Measurements from ENCODE around the gene C9orf78.

Gene C9orf78

DNA sequence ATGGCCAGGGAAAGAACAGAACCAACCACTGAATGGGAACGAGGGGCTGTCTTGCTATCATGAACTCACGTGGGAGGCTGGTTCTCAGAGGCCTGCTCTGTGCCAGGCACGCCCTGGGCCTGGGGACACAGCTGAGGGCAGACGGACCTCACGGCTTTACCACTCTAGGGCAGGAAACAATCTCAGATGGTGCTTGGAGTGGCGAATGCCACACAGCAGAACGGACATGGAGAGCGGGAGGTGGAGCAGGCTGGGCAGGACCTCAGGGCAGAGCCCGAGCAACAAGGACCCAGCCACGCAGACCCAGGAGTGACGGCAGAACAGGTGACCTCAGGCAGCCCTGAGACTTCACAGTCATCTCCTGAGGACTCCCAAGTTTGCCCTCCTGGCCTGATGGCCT is 19.8 kb downstream of the C9orf78 start:
- TF ChIP-seq, protein P1, sequence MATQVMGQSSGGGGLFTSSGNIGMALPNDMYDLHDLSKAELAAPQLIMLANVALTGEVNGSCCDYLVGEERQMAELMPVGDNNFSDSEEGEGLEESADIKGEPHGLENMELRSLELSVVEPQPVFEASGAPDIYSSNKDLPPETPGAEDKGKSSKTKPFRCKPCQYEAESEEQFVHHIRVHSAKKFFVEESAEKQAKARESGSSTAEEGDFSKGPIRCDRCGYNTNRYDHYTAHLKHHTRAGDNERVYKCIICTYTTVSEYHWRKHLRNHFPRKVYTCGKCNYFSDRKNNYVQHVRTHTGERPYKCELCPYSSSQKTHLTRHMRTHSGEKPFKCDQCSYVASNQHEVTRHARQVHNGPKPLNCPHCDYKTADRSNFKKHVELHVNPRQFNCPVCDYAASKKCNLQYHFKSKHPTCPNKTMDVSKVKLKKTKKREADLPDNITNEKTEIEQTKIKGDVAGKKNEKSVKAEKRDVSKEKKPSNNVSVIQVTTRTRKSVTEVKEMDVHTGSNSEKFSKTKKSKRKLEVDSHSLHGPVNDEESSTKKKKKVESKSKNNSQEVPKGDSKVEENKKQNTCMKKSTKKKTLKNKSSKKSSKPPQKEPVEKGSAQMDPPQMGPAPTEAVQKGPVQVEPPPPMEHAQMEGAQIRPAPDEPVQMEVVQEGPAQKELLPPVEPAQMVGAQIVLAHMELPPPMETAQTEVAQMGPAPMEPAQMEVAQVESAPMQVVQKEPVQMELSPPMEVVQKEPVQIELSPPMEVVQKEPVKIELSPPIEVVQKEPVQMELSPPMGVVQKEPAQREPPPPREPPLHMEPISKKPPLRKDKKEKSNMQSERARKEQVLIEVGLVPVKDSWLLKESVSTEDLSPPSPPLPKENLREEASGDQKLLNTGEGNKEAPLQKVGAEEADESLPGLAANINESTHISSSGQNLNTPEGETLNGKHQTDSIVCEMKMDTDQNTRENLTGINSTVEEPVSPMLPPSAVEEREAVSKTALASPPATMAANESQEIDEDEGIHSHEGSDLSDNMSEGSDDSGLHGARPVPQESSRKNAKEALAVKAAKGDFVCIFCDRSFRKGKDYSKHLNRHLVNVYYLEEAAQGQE (IDR thresholded peaks at IDR 0.05; ENCODE audit: low read depth) = no peak
- TF ChIP-seq EGR1 (IDR thresholded peaks at IDR 0.05) = no peak
- no peak for TF ChIP-seq EP300 (IDR thresholded peaks at IDR 0.05; ENCODE audit: borderline replicate concordance)
- no peak for TF ChIP-seq CREB1 (IDR thresholded peaks at IDR 0.05; ENCODE audit: low read depth)
- no peak for TF ChIP-seq NFIC (IDR thresholded peaks at IDR 0.05)
- no peak for TF ChIP-seq ZBTB7A (IDR thresholded peaks at IDR 0.05; ENCODE audit: low read depth)
- TF ChIP-seq, protein P2, sequence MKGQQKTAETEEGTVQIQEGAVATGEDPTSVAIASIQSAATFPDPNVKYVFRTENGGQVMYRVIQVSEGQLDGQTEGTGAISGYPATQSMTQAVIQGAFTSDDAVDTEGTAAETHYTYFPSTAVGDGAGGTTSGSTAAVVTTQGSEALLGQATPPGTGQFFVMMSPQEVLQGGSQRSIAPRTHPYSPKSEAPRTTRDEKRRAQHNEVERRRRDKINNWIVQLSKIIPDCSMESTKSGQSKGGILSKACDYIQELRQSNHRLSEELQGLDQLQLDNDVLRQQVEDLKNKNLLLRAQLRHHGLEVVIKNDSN (IDR thresholded peaks at IDR 0.05) = no peak
- TF ChIP-seq RAD21 (IDR thresholded peaks at IDR 0.05; ENCODE audit: low read depth) = no peak
- TF ChIP-seq TAF1 (IDR thresholded peaks at IDR 0.05; ENCODE audit: low read depth) = no peak
- TF ChIP-seq CEBPB (IDR thresholded peaks at IDR 0.05) = no peak
- no peak for TF ChIP-seq TEAD4 (IDR thresholded peaks at IDR 0.05)
- TF ChIP-seq, protein P3, sequence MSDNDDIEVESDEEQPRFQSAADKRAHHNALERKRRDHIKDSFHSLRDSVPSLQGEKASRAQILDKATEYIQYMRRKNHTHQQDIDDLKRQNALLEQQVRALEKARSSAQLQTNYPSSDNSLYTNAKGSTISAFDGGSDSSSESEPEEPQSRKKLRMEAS (IDR thresholded peaks at IDR 0.05) = no peak

DNA sequence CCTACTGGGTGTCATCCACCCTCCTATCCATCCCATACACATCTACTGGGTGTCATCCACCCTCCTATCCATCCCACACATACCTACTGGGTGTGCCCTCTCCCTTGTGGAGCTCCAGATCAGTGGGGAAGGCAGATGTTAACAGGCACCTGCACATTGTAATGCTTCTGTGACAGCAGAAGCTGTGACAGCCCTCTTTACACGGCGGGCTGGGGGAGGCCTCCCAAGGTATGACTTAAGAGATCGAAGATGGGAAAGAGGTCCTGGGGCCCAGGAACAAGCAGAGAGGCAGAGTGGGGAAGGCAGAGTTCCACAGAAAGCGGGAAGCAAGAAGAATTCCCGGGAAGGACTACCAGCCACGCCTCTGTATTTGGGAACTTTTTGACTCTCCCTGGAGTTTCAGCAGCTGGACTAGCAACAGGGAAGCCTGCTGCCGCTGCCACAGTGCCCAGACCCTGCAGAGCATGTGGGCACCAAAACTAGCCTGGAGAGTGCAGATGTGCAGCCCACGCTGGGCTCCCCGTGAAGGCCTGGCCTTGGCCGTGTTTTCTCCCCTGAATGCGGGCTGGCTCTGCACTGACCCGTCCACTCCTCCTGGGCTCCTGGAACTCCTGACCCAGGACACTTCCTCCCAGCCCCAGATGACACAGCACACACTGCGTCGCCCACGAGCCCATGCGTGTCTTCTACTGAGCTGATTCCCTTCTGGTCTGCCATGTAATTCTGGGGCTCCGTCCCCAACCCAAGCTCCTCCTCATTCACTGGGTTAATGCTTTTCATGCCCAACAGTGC is 20.4 kb downstream of the C9orf78 start:
- no peak for TF ChIP-seq TEAD4 (IDR thresholded peaks at IDR 0.05)
- TF ChIP-seq RAD21 (IDR thresholded peaks at IDR 0.05; ENCODE audit: low read depth) = no peak
- TF ChIP-seq, protein P3 (IDR thresholded peaks at IDR 0.05) = no peak
- TF ChIP-seq ZBTB7A (IDR thresholded peaks at IDR 0.05; ENCODE audit: low read depth) = no peak
- TF ChIP-seq FOXM1 (IDR thresholded peaks at IDR 0.05; ENCODE audit: borderline replicate concordance, low read depth) = no peak
- TF ChIP-seq, protein P2 (IDR thresholded peaks at IDR 0.05) = no peak
- TF ChIP-seq NFIC (IDR thresholded peaks at IDR 0.05) = no peak
- TF ChIP-seq TCF12 (IDR thresholded peaks at IDR 0.05; ENCODE audit: low read depth) = no peak
- no peak for TF ChIP-seq CEBPB (IDR thresholded peaks at IDR 0.05)
- no peak for TF ChIP-seq TAF1 (IDR thresholded peaks at IDR 0.05; ENCODE audit: low read depth)
- TF ChIP-seq, protein P1 (IDR thresholded peaks at IDR 0.05; ENCODE audit: low read depth) = no peak
- no peak for TF ChIP-seq EP300 (IDR thresholded peaks at IDR 0.05; ENCODE audit: borderline replicate concordance)
- no peak for TF ChIP-seq CREB1 (IDR thresholded peaks at IDR 0.05; ENCODE audit: low read depth)
- no peak for TF ChIP-seq YY1 (IDR thresholded peaks at IDR 0.05; ENCODE audit: low read depth)

DNA sequence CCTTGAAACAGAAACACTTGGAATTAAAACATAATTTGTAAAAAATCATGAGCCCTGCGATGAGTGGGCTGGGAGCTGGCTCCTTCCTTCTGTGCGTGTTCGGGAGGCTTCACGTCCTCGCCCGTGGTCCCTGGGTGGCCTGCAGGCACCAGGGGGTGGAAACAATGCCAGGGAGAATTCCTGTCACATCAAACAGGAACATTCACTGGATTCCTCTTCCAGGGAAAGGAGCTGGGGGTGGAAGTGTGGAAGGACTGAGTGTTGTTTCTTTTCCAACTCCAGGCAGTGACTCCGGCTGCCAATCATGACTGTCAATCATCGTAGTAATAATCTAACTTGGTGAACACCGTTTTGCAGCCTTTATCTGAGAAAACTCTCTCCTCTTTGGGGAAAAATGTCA is 21.4 kb downstream of the C9orf78 start:
- TF ChIP-seq CREB1 (IDR thresholded peaks at IDR 0.05; ENCODE audit: low read depth) = no peak

DNA sequence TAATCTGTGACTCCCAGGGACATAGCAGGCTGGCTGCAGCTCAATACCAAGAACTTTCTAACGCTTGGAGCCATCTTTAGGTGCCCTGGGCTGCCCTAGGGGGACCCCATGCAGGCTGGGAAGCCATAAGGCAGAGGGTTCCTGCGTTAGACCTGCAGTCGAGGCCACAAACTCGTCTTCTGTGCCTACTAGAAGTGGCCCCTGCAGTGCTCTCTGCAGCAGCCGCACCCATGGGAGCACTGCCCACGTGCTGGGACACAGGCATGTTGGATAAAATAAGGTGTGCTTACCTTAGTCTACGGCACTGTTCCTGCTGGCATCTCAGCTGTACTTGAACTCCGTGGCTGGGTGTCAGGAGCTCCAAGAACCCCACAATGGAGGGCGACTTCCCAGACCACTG is 22.7 kb downstream of the C9orf78 start:
- TF ChIP-seq EGR1 (IDR thresholded peaks at IDR 0.05) (no peak), EP300 (IDR thresholded peaks at IDR 0.05; ENCODE audit: borderline replicate concordance) (no peak), CREB1 (IDR thresholded peaks at IDR 0.05; ENCODE audit: low read depth) (no peak), YY1 (IDR thresholded peaks at IDR 0.05; ENCODE audit: low read depth) (no peak), RAD21 (IDR thresholded peaks at IDR 0.05; ENCODE audit: low read depth) (no peak), ZBTB7A (IDR thresholded peaks at IDR 0.05; ENCODE audit: low read depth) (no peak), TAF1 (IDR thresholded peaks at IDR 0.05; ENCODE audit: low read depth) (no peak), FOXM1 (IDR thresholded peaks at IDR 0.05; ENCODE audit: borderline replicate concordance, low read depth) (no peak), TCF12 (IDR thresholded peaks at IDR 0.05; ENCODE audit: low read depth) (no peak), NFIC (IDR thresholded peaks at IDR 0.05) (no peak), TEAD4 (IDR thresholded peaks at IDR 0.05) (no peak), CEBPB (IDR thresholded peaks at IDR 0.05) (no peak)
- TF ChIP-seq, protein P2 (IDR thresholded peaks at IDR 0.05) = no peak
- TF ChIP-seq, protein P3 (IDR thresholded peaks at IDR 0.05) = no peak
- TF ChIP-seq, protein P1 (IDR thresholded peaks at IDR 0.05; ENCODE audit: low read depth) = no peak

All from Ishikawa (cell line).